ENCODE data around the gene CAPG. TPM values are rescaled to one million over a fixed set of nuclear protein-coding genes. Genes with fewer than 3 reads are reported as not detected.

The CAPG gene
- total RNA-seq, 1 donor from 2014 or later: 419 TPM

DNA sequence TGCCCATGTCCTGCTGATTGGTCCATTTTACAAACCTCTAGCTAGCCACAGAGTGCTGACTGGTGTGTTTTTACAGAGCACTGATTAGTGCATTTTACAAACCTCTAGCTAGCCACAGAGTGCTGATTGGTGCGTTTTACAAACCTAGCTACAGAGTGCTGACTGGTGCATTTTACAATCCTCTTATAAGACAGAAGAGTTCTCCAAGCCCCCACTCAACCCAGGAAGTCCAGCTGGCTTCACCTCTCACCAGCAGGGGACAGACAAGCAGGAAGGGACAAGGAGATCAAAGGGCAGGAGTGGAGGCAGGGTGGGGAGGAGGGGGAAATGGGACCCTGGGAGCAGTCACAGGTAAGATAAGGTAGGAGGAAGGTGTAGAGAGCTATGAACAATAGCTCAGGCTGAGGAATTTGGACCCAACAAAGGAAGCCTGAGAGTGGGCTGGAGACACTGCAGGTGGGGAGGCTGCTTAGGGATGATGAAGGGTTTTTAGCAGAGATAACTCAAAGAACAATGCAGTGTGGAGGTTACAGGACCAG is 45.5 kb upstream of the CAPG start:
- no peak for DNase-seq
- H3K27ac ChIP-seq: no peak overlapping the region
- no peaks in the 10 kb centered on the region for H3K36me3 ChIP-seq
- TF ChIP-seq, protein P1, sequence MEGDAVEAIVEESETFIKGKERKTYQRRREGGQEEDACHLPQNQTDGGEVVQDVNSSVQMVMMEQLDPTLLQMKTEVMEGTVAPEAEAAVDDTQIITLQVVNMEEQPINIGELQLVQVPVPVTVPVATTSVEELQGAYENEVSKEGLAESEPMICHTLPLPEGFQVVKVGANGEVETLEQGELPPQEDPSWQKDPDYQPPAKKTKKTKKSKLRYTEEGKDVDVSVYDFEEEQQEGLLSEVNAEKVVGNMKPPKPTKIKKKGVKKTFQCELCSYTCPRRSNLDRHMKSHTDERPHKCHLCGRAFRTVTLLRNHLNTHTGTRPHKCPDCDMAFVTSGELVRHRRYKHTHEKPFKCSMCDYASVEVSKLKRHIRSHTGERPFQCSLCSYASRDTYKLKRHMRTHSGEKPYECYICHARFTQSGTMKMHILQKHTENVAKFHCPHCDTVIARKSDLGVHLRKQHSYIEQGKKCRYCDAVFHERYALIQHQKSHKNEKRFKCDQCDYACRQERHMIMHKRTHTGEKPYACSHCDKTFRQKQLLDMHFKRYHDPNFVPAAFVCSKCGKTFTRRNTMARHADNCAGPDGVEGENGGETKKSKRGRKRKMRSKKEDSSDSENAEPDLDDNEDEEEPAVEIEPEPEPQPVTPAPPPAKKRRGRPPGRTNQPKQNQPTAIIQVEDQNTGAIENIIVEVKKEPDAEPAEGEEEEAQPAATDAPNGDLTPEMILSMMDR (IDR thresholded peaks at IDR 0.05): no peak
- H3K4me3 ChIP-seq: no peak overlapping the region
- ATAC-seq: no peak
- intact Hi-C loops (cut with DNase I): no loop called here
- no peaks in the 10 kb centered on the region for H3K4me1 ChIP-seq
- no peaks in the 10 kb centered on the region for H3K9me3 ChIP-seq
- no peaks in the 10 kb centered on the region for H3K27me3 ChIP-seq

DNA sequence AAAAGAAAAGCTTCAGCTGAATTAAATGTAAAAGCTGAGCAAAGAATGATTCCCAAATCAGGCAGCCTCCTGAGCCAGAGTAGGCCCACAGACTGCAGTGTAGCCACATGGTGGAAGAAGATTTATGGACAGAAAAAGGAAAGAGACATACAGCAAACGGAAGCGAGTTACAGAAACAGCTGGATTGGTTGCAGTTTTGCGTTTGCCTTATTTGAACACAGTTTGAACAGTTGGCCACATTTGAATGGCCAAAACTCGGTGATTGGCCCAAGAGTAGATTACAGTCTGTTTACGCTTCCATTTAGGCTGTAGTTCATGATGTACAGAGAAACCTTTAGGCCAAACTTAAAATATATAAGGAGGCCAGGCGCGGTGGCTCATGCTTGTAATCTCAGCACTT is 43.4 kb upstream of the CAPG start:
- intact Hi-C loops (cut with DNase I): no loop called here
- Histone ChIP-seq H3K4me1 (no peaks in the 10 kb centered on the region), H3K4me3 (no peak overlapping the region), H3K27ac (no peak overlapping the region), H3K27me3 (no peaks in the 10 kb centered on the region), H3K36me3 (no peaks in the 10 kb centered on the region), H3K9me3 (no peaks in the 10 kb centered on the region)
- ATAC-seq (no peak), DNase-seq (no peak)
- TF ChIP-seq, protein P1 (IDR thresholded peaks at IDR 0.05): no peak

DNA sequence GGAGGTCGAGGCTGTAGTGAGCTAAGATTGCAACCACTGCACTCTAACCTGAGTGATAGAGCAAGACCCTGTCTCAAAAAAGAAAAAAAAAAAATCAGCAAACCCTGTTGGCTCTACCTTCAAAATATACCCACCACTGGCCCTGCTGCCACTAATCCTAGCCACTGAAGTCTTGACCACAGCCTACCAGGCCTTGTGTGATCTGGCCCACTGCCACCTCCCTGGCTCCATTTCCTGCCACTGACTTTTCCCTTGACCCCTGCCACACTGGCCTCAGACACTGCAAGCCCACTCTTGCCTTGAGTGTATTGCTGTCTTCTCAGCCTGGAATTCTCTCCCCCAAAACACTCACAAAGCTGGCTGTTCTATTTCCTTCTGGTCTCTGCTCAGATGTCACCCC is 42.1 kb upstream of the CAPG start:
- ATAC-seq (no peak), DNase-seq (no peak)
- Histone ChIP-seq H3K4me3 (no peak overlapping the region), H3K9me3 (no peaks in the 10 kb centered on the region), H3K27me3 (no peaks in the 10 kb centered on the region), H3K27ac (no peak overlapping the region), H3K36me3 (no peaks in the 10 kb centered on the region), H3K4me1 (no peaks in the 10 kb centered on the region)
- intact Hi-C loops (cut with DNase I): no loop called here
- TF ChIP-seq, protein P1 (IDR thresholded peaks at IDR 0.05): no peak

DNA sequence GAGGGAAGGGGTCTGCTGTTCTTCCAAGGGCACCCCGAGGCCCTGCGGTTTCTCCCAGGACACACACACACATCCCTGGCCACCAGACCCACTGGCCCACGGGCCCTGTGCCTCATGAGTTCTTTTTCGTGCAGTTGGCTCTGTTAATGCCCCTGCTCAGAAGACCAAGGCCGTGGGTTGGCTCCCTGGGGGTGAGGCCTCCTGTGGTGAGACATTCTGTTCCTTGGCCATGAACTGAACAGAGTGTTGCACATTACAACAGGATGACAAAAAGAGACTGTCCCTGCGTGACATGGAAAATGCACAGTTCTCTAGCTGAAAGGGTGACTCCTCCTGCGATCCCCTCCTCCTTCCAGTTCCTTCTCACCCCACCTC is 39.0 kb upstream of the CAPG start:
- H3K36me3 ChIP-seq: no peaks in the 10 kb centered on the region
- H3K9me3 ChIP-seq: no peaks in the 10 kb centered on the region
- no peaks in the 10 kb centered on the region for H3K27me3 ChIP-seq
- ATAC-seq (no peak), DNase-seq (no peak)
- H3K4me3 ChIP-seq: no peak overlapping the region
- TF ChIP-seq, protein P1 (IDR thresholded peaks at IDR 0.05): no peak
- intact Hi-C loops (cut with DNase I): no loop called here
- peaks cover 5% of the 10 kb centered on the region for H3K4me1 ChIP-seq
- H3K27ac ChIP-seq: no peak overlapping the region

DNA sequence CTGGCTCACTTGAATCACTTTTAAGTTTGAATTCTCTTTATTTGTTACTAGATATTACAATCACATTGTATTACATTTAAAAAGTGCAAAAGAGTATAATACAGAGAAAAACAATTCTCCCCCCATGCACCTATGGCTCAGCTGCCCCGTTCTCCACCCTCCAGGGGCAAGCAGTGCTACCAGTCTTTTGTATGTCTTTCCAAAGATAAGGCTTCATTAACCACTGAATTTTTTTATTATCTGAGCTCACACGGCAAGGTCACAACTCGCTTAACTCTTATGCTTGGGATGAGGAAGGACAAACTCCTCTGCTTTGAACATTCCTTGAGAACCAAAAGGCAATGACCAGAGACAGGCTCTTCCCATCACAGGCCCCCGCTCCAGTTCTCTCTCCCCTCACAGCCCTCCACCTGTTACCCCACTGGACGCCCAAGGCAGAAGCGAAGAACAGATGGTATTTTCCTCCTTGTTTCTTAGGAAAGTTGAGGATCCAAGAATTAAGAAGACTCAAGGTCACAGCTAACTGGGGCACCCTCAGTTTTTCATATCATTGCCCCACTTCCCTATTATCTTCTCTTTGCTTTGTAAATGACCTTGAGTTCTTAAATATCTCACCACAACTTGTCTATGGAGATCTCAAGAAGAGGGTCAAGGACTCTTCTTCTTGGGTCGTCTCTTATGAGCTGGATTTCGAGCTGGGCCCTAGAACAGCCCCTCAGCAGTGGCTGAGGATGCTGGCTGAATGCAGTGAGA is 38.5 kb upstream of the CAPG start:
- intact Hi-C loops (cut with DNase I): no loop called here
- DNase-seq (no peak), ATAC-seq (no peak)

More for the DNA sequence above, 38.5 kb upstream of the CAPG start:
- no peaks in the 10 kb centered on the region for H3K27me3 ChIP-seq
- no peak overlapping the region for H3K4me3 ChIP-seq
- TF ChIP-seq, protein P1 (IDR thresholded peaks at IDR 0.05): no peak
- peaks cover 5% of the 10 kb centered on the region for H3K4me1 ChIP-seq
- H3K27ac ChIP-seq: no peak overlapping the region
- H3K9me3 ChIP-seq: no peaks in the 10 kb centered on the region
- no peaks in the 10 kb centered on the region for H3K36me3 ChIP-seq

Measured in upper lobe of right lung (tissue), 1 donor.